ENCODE results near the gene PAQR9. TPM values are rescaled to one million over a fixed set of nuclear protein-coding genes. Genes with fewer than 3 reads are reported as not detected.

PAQR9 gene
- total and polyA plus RNA-seq, 2 of the 13 experiments (the other 11 are each of a cell fraction or from before 2014, with no cell fraction given) = 3.7 to 10.3 TPM

DNA sequence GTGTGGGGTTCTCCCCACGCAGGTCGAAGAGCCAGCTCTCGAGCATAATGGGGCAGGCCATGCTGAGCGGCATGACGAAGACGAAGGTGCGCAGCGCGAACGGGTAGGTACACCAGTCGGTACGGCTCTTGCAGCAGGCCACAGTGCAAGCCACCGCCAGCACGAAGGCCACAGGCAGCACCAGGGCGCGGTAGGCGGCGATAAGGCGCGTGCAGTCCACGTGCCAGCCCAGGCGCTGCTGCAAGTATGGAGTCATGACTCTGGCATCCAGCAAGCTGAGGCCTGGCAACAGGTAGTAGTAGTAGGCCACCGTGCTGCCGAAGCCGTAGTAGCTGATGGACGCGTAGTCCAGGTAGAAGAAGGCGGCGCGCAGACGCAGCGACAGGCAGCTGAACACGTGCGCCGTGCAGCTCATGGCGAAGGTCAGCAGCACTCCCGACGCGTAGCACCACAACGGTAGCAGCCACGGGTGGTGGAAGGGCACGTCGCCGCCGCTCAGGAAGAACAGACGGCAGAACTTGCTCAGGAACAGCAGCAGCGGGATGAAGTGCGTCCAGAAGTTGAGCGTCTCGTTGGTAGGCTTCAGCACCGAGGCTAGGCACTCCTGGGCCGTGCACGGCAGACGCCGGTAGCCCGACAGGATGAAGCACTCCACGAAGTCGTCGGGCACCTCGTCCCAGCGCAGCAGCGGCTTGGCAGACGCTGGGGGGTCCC lies 797 bp downstream of the PAQR9 start (continued):
- TF ChIP-seq EHMT2 (IDR thresholded peaks at IDR 0.05; ENCODE audit: borderline replicate concordance, low read depth, low read length) (no peak), ATF4 (CRISPR knock-in tag; IDR thresholded peaks at IDR 0.05) (no peak), ZNF513 (CRISPR knock-in tag; conservative IDR thresholded peaks at IDR 0.05) (no peak), ZNF3 (CRISPR knock-in tag; IDR thresholded peaks at IDR 0.05) (no peak), NRL (CRISPR knock-in tag; IDR thresholded peaks at IDR 0.05; ENCODE audit: borderline replicate concordance) (peak; percentile 91), RARA (CRISPR knock-in tag; IDR thresholded peaks at IDR 0.05) (no peak), MEIS2 (CRISPR knock-in tag; IDR thresholded peaks at IDR 0.05) (no peak; the same call in 1 of the 2 replicates), ZFP82 (CRISPR knock-in tag; IDR thresholded peaks at IDR 0.05; ENCODE audit: borderline replicate concordance) (no peak), EZH2 (conservative IDR thresholded peaks at IDR 0.05; ENCODE audit: low read depth, low read length) (no peak), AHR (CRISPR knock-in tag; IDR thresholded peaks at IDR 0.05) (no peak), KMT2A (CRISPR knock-in tag; IDR thresholded peaks at IDR 0.05) (peak; percentile 21; the same call in 1 of the 2 replicates), FOXC1 (CRISPR knock-in tag; IDR thresholded peaks at IDR 0.05; ENCODE audit: borderline replicate concordance) (peak; percentile 60; the same call in 1 of the 2 replicates), PHF8 (CRISPR knock-in tag; IDR thresholded peaks at IDR 0.05) (peak; percentile 59), GRHL1 (CRISPR knock-in tag; conservative IDR thresholded peaks at IDR 0.05) (no peak), EP300 (IDR thresholded peaks at IDR 0.05; ENCODE audit: low read depth in 2 of 2, low read length in 2 of 2) (no peak), EP300 (CRISPR knock-in tag; IDR thresholded peaks at IDR 0.05; ENCODE audit: borderline replicate concordance) (no peak), ZNF274 (CRISPR knock-in tag; IDR thresholded peaks at IDR 0.05) (peak; percentile 79; the same call in 1 of the 2 replicates), ZNF558 (CRISPR knock-in tag; IDR thresholded peaks at IDR 0.05; ENCODE audit: borderline replicate concordance) (no peak; the same call in 1 of the 2 replicates), SKI (IDR thresholded peaks at IDR 0.05; ENCODE audit: partially characterized antibody) (no peak), SATB2 (CRISPR knock-in tag; IDR thresholded peaks at IDR 0.05) (no peak)
- TF ChIP-seq, protein P1, sequence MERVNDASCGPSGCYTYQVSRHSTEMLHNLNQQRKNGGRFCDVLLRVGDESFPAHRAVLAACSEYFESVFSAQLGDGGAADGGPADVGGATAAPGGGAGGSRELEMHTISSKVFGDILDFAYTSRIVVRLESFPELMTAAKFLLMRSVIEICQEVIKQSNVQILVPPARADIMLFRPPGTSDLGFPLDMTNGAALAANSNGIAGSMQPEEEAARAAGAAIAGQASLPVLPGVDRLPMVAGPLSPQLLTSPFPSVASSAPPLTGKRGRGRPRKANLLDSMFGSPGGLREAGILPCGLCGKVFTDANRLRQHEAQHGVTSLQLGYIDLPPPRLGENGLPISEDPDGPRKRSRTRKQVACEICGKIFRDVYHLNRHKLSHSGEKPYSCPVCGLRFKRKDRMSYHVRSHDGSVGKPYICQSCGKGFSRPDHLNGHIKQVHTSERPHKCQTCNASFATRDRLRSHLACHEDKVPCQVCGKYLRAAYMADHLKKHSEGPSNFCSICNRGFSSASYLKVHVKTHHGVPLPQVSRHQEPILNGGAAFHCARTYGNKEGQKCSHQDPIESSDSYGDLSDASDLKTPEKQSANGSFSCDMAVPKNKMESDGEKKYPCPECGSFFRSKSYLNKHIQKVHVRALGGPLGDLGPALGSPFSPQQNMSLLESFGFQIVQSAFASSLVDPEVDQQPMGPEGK (CRISPR knock-in tag; IDR thresholded peaks at IDR 0.05) = no peak
- TF ChIP-seq, protein P2, sequence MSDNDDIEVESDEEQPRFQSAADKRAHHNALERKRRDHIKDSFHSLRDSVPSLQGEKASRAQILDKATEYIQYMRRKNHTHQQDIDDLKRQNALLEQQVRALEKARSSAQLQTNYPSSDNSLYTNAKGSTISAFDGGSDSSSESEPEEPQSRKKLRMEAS (IDR thresholded peaks at IDR 0.05) = peak; percentile 28; the same call in 1 of the 2 replicates
